HL-60 (cell line): ENCODE measurements around the gene HOXB4.

Source experiments
- DNase-seq, 2 experiments: peaks; one replicate each; pipeline ENCODE4 v3.0.0-alpha.2; 2010 to 2020; ENCODE audit warnings: low read depth in 1 of 2, low spot score in 1 of 2
- H3K27ac ChIP-seq: fragments of 250-450 bp; sonication (Bioruptor Pico); replicated peaks from 2 replicates; pipeline ENCODE4 v1.5.1; 2020; ENCODE audit warnings: mild to moderate bottlenecking, moderate library complexity
- H3K27me3 ChIP-seq: fragments of 250-450 bp; sonication (Bioruptor Pico); 2 replicates; pipeline ENCODE4 v1.5.1; 2021; ENCODE audit warnings: mild to moderate bottlenecking, moderate library complexity; ENCODE audit not compliant: insufficient read depth, poor library complexity, severe bottlenecking
- H3K4me3 ChIP-seq: replicated peaks from 2 replicates; pipeline ENCODE4 v1.5.1; 2011; ENCODE audit warnings: mild to moderate bottlenecking, control low read depth, low read length; ENCODE audit not compliant: insufficient read depth
- CTCF ChIP-seq: IDR thresholded peaks from one replicate; pipeline ENCODE4 v1.5.1; 2011; ENCODE audit warnings: low read length, control low read depth, inconsistent platforms; ENCODE audit not compliant: insufficient read depth
- GABPA ChIP-seq: IDR thresholded peaks from 2 replicates; pipeline ENCODE4 v1.6.1; 2012; ENCODE audit warnings: low read depth
- POLR2AphosphoS5 ChIP-seq: IDR thresholded peaks from 2 replicates; pipeline ENCODE4 v1.6.1; 2012; ENCODE audit warnings: low read depth
- REST ChIP-seq: IDR thresholded peaks from 2 replicates; pipeline ENCODE4 v1.6.1; 2012; ENCODE audit warnings: low read depth; ENCODE audit not compliant: insufficient replicate concordance
- SPI1 ChIP-seq: IDR thresholded peaks from 2 replicates; pipeline ENCODE4 v1.6.1; 2012; ENCODE audit warnings: low read depth, mild to moderate bottlenecking, borderline replicate concordance

The HOXB4 gene

GRCh38 chr17:48592577-48592976, 14.4 kb upstream of the HOXB4 start:
- no peak overlapping the region for H3K27ac ChIP-seq
- peaks cover 75% of the 10 kb centered on the region for H3K27me3 ChIP-seq
- TF ChIP-seq GABPA, result no peak
- no peak for TF ChIP-seq REST
- TF ChIP-seq POLR2AphosphoS5, result no peak
- TF ChIP-seq SPI1, result no peak
- no peak for TF ChIP-seq CTCF
- no peak for DNase-seq
- no peak overlapping the region for H3K4me3 ChIP-seq

GRCh38 chr17:48592057-48592514, 13.9 kb upstream of the HOXB4 start:
- Histone ChIP-seq H3K27ac (no peak overlapping the region), H3K4me3 (no peak overlapping the region), H3K27me3 (peaks cover 75% of the 10 kb centered on the region)
- DNase-seq, result no peak
- TF ChIP-seq CTCF, result no peak
- TF ChIP-seq GABPA, result no peak
- no peak for TF ChIP-seq REST
- TF ChIP-seq SPI1, result no peak
- no peak for TF ChIP-seq POLR2AphosphoS5

GRCh38 chr17:48591255-48592056, 13.3 kb upstream of the HOXB4 start:
- TF ChIP-seq REST (no peak), POLR2AphosphoS5 (no peak), GABPA (no peak), CTCF (no peak), SPI1 (no peak)
- Histone ChIP-seq H3K27ac (no peak overlapping the region), H3K4me3 (no peak overlapping the region), H3K27me3 (peaks cover 75% of the 10 kb centered on the region)
- DNase-seq, result no peak
